Fibroblast of lung (primary cell): Measurements from ENCODE around the gene SPIRE1. TPM values are rescaled to one million over a fixed set of nuclear protein-coding genes. Genes with fewer than 3 reads are reported as not detected.
"Not testable (repeated sequence)": the region's sequence is repeated elsewhere in the genome, so short reads cannot be mapped to it uniquely, and the experiment has no call there.

Source experiments
- DNase-seq, 2 donors: peaks; one replicate each; pipeline versions ENCODE4 v3.0.0 to v3.0.0-alpha.2; 2010; ENCODE audit warnings: low read depth in 2 of 2
- H2AFZ ChIP-seq: 2 replicates; pipeline ENCODE4 v1.5.1; 2012; ENCODE audit warnings: low read length, control low read depth, inconsistent platforms
- H3K27ac ChIP-seq: 2 replicates; pipeline ENCODE4 v1.5.1; 2011; ENCODE audit warnings: low read length, control low read depth; ENCODE audit not compliant: insufficient read depth
- H3K27me3 ChIP-seq: 2 replicates; pipeline ENCODE4 v1.5.1; 2011; ENCODE audit warnings: mild to moderate bottlenecking, low read length; ENCODE audit not compliant: control insufficient read depth, insufficient read depth
- H3K36me3 ChIP-seq: 2 replicates; pipeline ENCODE4 v1.5.1; 2011; ENCODE audit warnings: low read length; ENCODE audit not compliant: control insufficient read depth, insufficient read depth
- H3K4me1 ChIP-seq: 2 replicates; pipeline ENCODE4 v1.5.1; 2011; ENCODE audit warnings: low read length; ENCODE audit not compliant: control insufficient read depth, insufficient read depth; ENCODE audit errors: extremely low read depth
- H3K4me2 ChIP-seq: 2 replicates; pipeline ENCODE4 v1.5.1; 2011; ENCODE audit warnings: low read length, control low read depth; ENCODE audit not compliant: insufficient read depth; ENCODE audit errors: extremely low read depth
- H3K4me3 ChIP-seq, 4 experiments: fragments of 200-600 bp in 1 of 4; sonication (generic) in 1 of 4; replicated peaks in 1 of 4; 2 replicates each; pipeline ENCODE4 v1.5.1; 2011 to 2016; ENCODE audit warnings: low read length in 4 of 4, low read depth in 3 of 4, mild to moderate bottlenecking in 3 of 4, control low read depth in 2 of 4, inconsistent platforms in 1 of 4, mixed read lengths in 1 of 4; ENCODE audit not compliant: insufficient read depth in 1 of 4; ENCODE audit errors: control extremely low read depth in 1 of 4
- H3K79me2 ChIP-seq: 2 replicates; pipeline ENCODE4 v1.5.1; 2012; ENCODE audit warnings: mild to moderate bottlenecking, low read length, inconsistent platforms; ENCODE audit not compliant: control insufficient read depth, insufficient read depth
- H3K9ac ChIP-seq: 2 replicates; pipeline ENCODE4 v1.5.1; 2011; ENCODE audit warnings: mild to moderate bottlenecking, low read length, control low read depth; ENCODE audit not compliant: insufficient read depth
- H3K9me3 ChIP-seq: 2 replicates; pipeline ENCODE4 v1.5.1; 2012; ENCODE audit warnings: low read depth, low read length; ENCODE audit not compliant: control insufficient read depth, insufficient read depth
- H4K20me1 ChIP-seq: 2 replicates; pipeline ENCODE4 v1.5.1; 2011; ENCODE audit warnings: low read length; ENCODE audit not compliant: control insufficient read depth, insufficient read depth; ENCODE audit errors: extremely low read depth
- EZH2 ChIP-seq: IDR thresholded peaks from 2 replicates; pipeline ENCODE4 v1.5.1; 2012; ENCODE audit warnings: low read length, control low read depth, mild to moderate bottlenecking; ENCODE audit errors: missing control alignments
- polyA plus RNA-seq, 2 donors: library from polyadenylated mRNA; depleted of rRNA in 1 of 2; stranded (reverse) in 1 of 2; unstranded in 1 of 2; fragments of >200 nt; gene quantifications; 2 replicates each; pipeline ENCODE4 v1.2.1, GENCODE V29; 2011 to 2012; ENCODE audit warnings: missing spikeins in 1 of 2
- total RNA-seq: library from RNA; depleted of rRNA; stranded (reverse); fragments of >200 nt; gene quantifications from 2 replicates; pipeline ENCODE4 v1.2.1, GENCODE V29; 2014
- TF ChIP-seq, protein P1 (sequence below), 2 donors: IDR thresholded peaks in 1 of 2; conservative IDR thresholded peaks in 1 of 2; 1 replicate in 1 of 2; 2 replicates in 1 of 2; pipeline ENCODE4 v1.5.1; 2011 to 2012; ENCODE audit warnings: low read length in 2 of 2, control low read depth in 1 of 2, inconsistent platforms in 1 of 2, low read depth in 1 of 2, mild to moderate bottlenecking in 1 of 2

SPIRE1 gene
- total and polyA plus RNA-seq, 2 donors (not counting 1 experiment from before 2014, with no cell fraction given): 19.0 to 31.0 TPM

DNA sequence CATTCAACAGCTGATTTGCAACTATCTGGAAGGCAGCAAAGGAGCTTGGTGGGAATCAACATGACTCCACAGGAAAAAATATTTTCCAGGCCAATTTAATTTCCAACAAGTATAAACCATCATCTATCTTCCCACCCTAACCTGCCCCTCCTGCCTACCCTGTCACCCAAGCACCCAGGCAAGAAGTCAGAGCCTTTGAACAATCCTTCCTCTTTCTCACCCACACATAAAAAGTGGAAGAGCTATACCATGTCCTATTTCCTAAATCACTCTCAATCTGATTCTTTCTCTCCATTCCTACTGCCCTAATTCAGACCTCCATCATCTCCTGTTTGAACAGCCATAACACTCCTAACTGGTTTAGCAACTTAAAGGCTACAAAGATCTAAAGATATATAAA lies 12.7 kb downstream of the SPIRE1 start:
- no peaks in the 10 kb centered on the region for H3K27me3 ChIP-seq
- H3K4me1 ChIP-seq: peaks cover 6% of the 10 kb centered on the region
- no peak for DNase-seq
- H3K4me2 ChIP-seq: no peak overlapping the region
- H2AFZ ChIP-seq: no peak overlapping the region
- no peaks in the 10 kb centered on the region for H3K9me3 ChIP-seq
- TF ChIP-seq, protein P1, sequence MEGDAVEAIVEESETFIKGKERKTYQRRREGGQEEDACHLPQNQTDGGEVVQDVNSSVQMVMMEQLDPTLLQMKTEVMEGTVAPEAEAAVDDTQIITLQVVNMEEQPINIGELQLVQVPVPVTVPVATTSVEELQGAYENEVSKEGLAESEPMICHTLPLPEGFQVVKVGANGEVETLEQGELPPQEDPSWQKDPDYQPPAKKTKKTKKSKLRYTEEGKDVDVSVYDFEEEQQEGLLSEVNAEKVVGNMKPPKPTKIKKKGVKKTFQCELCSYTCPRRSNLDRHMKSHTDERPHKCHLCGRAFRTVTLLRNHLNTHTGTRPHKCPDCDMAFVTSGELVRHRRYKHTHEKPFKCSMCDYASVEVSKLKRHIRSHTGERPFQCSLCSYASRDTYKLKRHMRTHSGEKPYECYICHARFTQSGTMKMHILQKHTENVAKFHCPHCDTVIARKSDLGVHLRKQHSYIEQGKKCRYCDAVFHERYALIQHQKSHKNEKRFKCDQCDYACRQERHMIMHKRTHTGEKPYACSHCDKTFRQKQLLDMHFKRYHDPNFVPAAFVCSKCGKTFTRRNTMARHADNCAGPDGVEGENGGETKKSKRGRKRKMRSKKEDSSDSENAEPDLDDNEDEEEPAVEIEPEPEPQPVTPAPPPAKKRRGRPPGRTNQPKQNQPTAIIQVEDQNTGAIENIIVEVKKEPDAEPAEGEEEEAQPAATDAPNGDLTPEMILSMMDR (conservative IDR thresholded peaks at IDR 0.05 in 1 of 2, IDR thresholded peaks at IDR 0.05 in 1 of 2; ENCODE audit: low read depth in 1 of 2, low read length in 2 of 2): no peak
- no peak for TF ChIP-seq EZH2
- no peaks in the 10 kb centered on the region for H4K20me1 ChIP-seq
- H3K36me3 ChIP-seq: peaks cover 2% of the 10 kb centered on the region
- no peak overlapping the region for H3K9ac ChIP-seq
- no peak overlapping the region for H3K4me3 ChIP-seq
- no peak overlapping the region for H3K27ac ChIP-seq
- peaks cover 38% of the 10 kb centered on the region for H3K79me2 ChIP-seq

DNA sequence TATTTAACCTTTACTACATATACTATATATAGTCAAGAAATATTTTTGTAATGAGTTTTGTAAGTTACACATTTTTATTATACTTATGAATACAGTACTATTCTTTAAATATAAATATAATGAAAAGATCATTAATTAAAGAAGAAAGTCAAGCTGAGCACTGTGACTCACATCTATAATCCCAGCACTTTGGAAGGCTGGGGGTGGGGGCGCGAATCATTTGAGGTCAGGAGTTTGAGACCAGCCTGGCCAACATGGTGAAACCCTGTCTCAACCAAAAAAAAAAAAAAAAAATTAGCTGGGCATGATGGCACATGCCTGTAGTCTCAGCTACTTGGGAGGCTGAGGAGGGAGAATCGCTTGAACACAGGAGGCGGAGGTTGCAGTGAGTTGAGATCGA lies 14.2 kb downstream of the SPIRE1 start:
- not testable (repeated sequence) for H3K27ac ChIP-seq, H3K36me3 ChIP-seq, H4K20me1 ChIP-seq, H2AFZ ChIP-seq, H3K4me2 ChIP-seq, H3K4me3 ChIP-seq, H3K9me3 ChIP-seq, H3K27me3 ChIP-seq, H3K4me1 ChIP-seq, H3K9ac ChIP-seq
- peak in 1 of 2 donors; percentile 10 for DNase-seq
- peaks cover 33% of the 10 kb centered on the region for H3K79me2 ChIP-seq

DNA sequence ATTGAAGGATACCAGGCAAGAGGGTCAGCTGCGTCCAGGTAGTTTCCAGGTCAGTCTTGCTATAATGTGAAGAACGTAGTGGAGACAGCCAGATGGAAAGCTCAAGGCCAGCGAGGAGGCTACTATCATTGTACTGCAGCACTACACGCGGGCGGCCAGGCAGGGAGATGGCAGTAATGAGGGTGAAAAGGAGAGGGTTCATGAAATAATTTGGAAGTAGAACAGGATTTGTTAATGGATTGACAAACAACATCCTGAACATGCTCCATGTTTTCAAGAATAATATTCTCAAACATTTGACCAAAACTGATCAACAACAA lies 17.1 kb downstream of the SPIRE1 start:
- DNase-seq: no peak
- Histone ChIP-seq H4K20me1 (no peaks in the 10 kb centered on the region), H3K36me3 (peaks cover 1% of the 10 kb centered on the region), H3K27ac (peak overlapping the region; percentile 24), H3K4me3 (no peak overlapping the region), H3K27me3 (no peaks in the 10 kb centered on the region), H3K9ac (no peak overlapping the region), H2AFZ (no peak overlapping the region), H3K9me3 (no peaks in the 10 kb centered on the region), H3K79me2 (peaks cover 28% of the 10 kb centered on the region), H3K4me1 (peaks cover 7% of the 10 kb centered on the region), H3K4me2 (no peak overlapping the region)
- TF ChIP-seq, protein P1 (conservative IDR thresholded peaks at IDR 0.05 in 1 of 2, IDR thresholded peaks at IDR 0.05 in 1 of 2; ENCODE audit: low read depth in 1 of 2, low read length in 2 of 2): peak in 1 of 2 donors; percentile 4
- TF ChIP-seq EZH2: no peak
